ENCODE results near the gene ADRA2B.
"Not testable (repeated sequence)": the region's sequence is repeated elsewhere in the genome, so short reads cannot be mapped to it uniquely, and the experiment has no call there.

The ADRA2B gene

GRCh38 chr2:96089356-96090195 is 26.8 kb downstream of the ADRA2B start:
- Histone ChIP-seq H3K4me3 (ENCODE audit: low read length) (no peak overlapping the region), H3K4me1 (ENCODE audit: control insufficient read depth, insufficient read depth, low read length) (no peaks in the 10 kb centered on the region), H3K36me3 (ENCODE audit: control insufficient read depth, insufficient read depth, low read length) (no peaks in the 10 kb centered on the region), H3K27me3 (ENCODE audit: control insufficient read depth, insufficient read depth, low read length) (no peaks in the 10 kb centered on the region), H3K27ac (ENCODE audit: low read depth, low read length) (no peak overlapping the region), H3K9ac (ENCODE audit: low read length) (no peak overlapping the region)

- H3K9ac ChIP-seq (ENCODE audit: low read length), result no peak overlapping the region
- H3K36me3 ChIP-seq (ENCODE audit: control insufficient read depth, insufficient read depth, low read length), result no peaks in the 10 kb centered on the region
- no peak overlapping the region for H3K27ac ChIP-seq (ENCODE audit: low read depth, low read length)
- no peaks in the 10 kb centered on the region for H3K4me1 ChIP-seq (ENCODE audit: control insufficient read depth, insufficient read depth, low read length)
- H3K27me3 ChIP-seq (ENCODE audit: control insufficient read depth, insufficient read depth, low read length), result no peaks in the 10 kb centered on the region
- H3K4me3 ChIP-seq (ENCODE audit: low read length), result no peak overlapping the region
Observed at GRCh38 chr2:96088340-96089335, 27.7 kb downstream of the ADRA2B start.

- Histone ChIP-seq H3K9ac (ENCODE audit: low read length) (no peak overlapping the region), H3K4me1 (ENCODE audit: control insufficient read depth, insufficient read depth, low read length) (no peaks in the 10 kb centered on the region), H3K27ac (ENCODE audit: low read depth, low read length) (no peak overlapping the region), H3K27me3 (ENCODE audit: control insufficient read depth, insufficient read depth, low read length) (no peaks in the 10 kb centered on the region), H3K36me3 (ENCODE audit: control insufficient read depth, insufficient read depth, low read length) (no peaks in the 10 kb centered on the region), H3K4me3 (ENCODE audit: low read length) (no peak overlapping the region)
Observed at GRCh38 chr2:96087130-96087529, 29.2 kb downstream of the ADRA2B start.

- no peaks in the 10 kb centered on the region for H3K4me1 ChIP-seq (ENCODE audit: control insufficient read depth, insufficient read depth, low read length)
Observed at GRCh38 chr2:96085541-96086355, 30.6 kb downstream of the ADRA2B start.

GRCh38 chr2:96084858-96085518 is 31.4 kb downstream of the ADRA2B start:
- H3K27me3 ChIP-seq (ENCODE audit: control insufficient read depth, insufficient read depth, low read length); H3K4me1 ChIP-seq (ENCODE audit: control insufficient read depth, insufficient read depth, low read length); H3K4me3 ChIP-seq (ENCODE audit: low read length); H3K9ac ChIP-seq (ENCODE audit: low read length); H3K27ac ChIP-seq (ENCODE audit: low read depth, low read length); H3K36me3 ChIP-seq (ENCODE audit: control insufficient read depth, insufficient read depth, low read length): not testable (repeated sequence)

More at GRCh38 chr2:96085541-96086355, 30.6 kb downstream of the ADRA2B start:
- Histone ChIP-seq H3K27me3 (ENCODE audit: control insufficient read depth, insufficient read depth, low read length) (no peaks in the 10 kb centered on the region), H3K4me3 (ENCODE audit: low read length) (no peak overlapping the region), H3K27ac (ENCODE audit: low read depth, low read length) (no peak overlapping the region), H3K9ac (ENCODE audit: low read length) (no peak overlapping the region), H3K36me3 (ENCODE audit: control insufficient read depth, insufficient read depth, low read length) (no peaks in the 10 kb centered on the region)

- Histone ChIP-seq H3K4me1 (ENCODE audit: control insufficient read depth, insufficient read depth, low read length) (no peaks in the 10 kb centered on the region), H3K36me3 (ENCODE audit: control insufficient read depth, insufficient read depth, low read length) (no peaks in the 10 kb centered on the region), H3K27me3 (ENCODE audit: control insufficient read depth, insufficient read depth, low read length) (no peaks in the 10 kb centered on the region), H3K27ac (ENCODE audit: low read depth, low read length) (no peak overlapping the region), H3K4me3 (ENCODE audit: low read length) (no peak overlapping the region), H3K9ac (ENCODE audit: low read length) (no peak overlapping the region)
Observed at GRCh38 chr2:96083989-96084857, 32.1 kb downstream of the ADRA2B start.

- Histone ChIP-seq H3K4me1 (ENCODE audit: control insufficient read depth, insufficient read depth, low read length) (no peaks in the 10 kb centered on the region), H3K27ac (ENCODE audit: low read depth, low read length) (no peak overlapping the region), H3K9ac (ENCODE audit: low read length) (no peak overlapping the region), H3K4me3 (ENCODE audit: low read length) (no peak overlapping the region), H3K36me3 (ENCODE audit: control insufficient read depth, insufficient read depth, low read length) (no peaks in the 10 kb centered on the region), H3K27me3 (ENCODE audit: control insufficient read depth, insufficient read depth, low read length) (no peaks in the 10 kb centered on the region)
Observed at GRCh38 chr2:96083064-96083939, 33.1 kb downstream of the ADRA2B start.

GRCh38 chr2:96082211-96083063 is 33.9 kb downstream of the ADRA2B start:
- Histone ChIP-seq H3K4me3 (ENCODE audit: low read length) (no peak overlapping the region), H3K27ac (ENCODE audit: low read depth, low read length) (no peak overlapping the region), H3K9ac (ENCODE audit: low read length) (no peak overlapping the region), H3K4me1 (ENCODE audit: control insufficient read depth, insufficient read depth, low read length) (no peaks in the 10 kb centered on the region), H3K36me3 (ENCODE audit: control insufficient read depth, insufficient read depth, low read length) (no peaks in the 10 kb centered on the region), H3K27me3 (ENCODE audit: control insufficient read depth, insufficient read depth, low read length) (no peaks in the 10 kb centered on the region)

GRCh38 chr2:96081042-96081441 is 35.3 kb downstream of the ADRA2B start:
- no peak overlapping the region for H3K4me3 ChIP-seq (ENCODE audit: low read length)
- no peaks in the 10 kb centered on the region for H3K4me1 ChIP-seq (ENCODE audit: control insufficient read depth, insufficient read depth, low read length)
- no peaks in the 10 kb centered on the region for H3K36me3 ChIP-seq (ENCODE audit: control insufficient read depth, insufficient read depth, low read length)

More at GRCh38 chr2:96081042-96081441, 35.3 kb downstream of the ADRA2B start:
- Histone ChIP-seq H3K27me3 (ENCODE audit: control insufficient read depth, insufficient read depth, low read length) (no peaks in the 10 kb centered on the region), H3K9ac (ENCODE audit: low read length) (no peak overlapping the region), H3K27ac (ENCODE audit: low read depth, low read length) (no peak overlapping the region)
